Erythroblast (primary cell): ENCODE results near the gene TNFSF15.

Source experiments
- GATA1 ChIP-seq: IDR thresholded peaks from 2 replicates; pipeline ENCODE4 v1.6.1; 2011; ENCODE audit warnings: low read depth, mild to moderate bottlenecking, control low read depth, low read length, moderate library complexity
- POLR2A ChIP-seq: IDR thresholded peaks from 2 replicates; pipeline ENCODE4 v1.6.1; 2011; ENCODE audit warnings: mild to moderate bottlenecking, low read length

DNA sequence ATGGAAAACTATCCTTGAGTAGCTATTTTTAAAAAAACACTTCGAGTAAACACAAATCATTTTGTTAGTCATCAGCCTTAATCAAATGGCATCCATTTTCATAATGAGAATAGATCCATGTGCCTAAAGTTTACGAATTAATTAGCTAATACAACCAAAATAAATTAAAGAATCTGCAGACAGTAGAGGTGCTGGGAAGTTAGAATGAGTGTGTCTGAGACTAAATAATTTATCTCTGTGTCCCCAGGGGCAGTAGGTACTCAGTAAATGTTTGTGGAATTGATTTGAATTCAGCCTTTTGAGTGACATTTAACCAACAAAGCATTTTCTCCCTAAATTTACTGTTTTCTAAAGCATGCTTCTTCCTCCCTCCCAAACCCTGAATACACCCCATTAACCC, 18.6 kb downstream of the TNFSF15 start:
- no peak for TF ChIP-seq POLR2A
- TF ChIP-seq GATA1: no peak
